ENCODE measurements around the gene SLA2.
"Not testable (repeated sequence)": the region's sequence is repeated elsewhere in the genome, so short reads cannot be mapped to it uniquely, and the experiment has no call there.

The SLA2 gene

GRCh38 chr20:36644032-36644705 lies 1.8 kb downstream of the SLA2 start:
- Mint-ChIP-seq H3K9me3 (no peaks in the 10 kb centered on the region), H3K27ac (no peak overlapping the region), H3K4me3 (no peak overlapping the region), H3K4me1 (no peaks in the 10 kb centered on the region), H3K27me3 (ENCODE audit: low read depth) (no peaks in the 10 kb centered on the region), H3K36me3 (ENCODE audit: low read depth) (no peaks in the 10 kb centered on the region)
- TF ChIP-seq CTCF (IDR thresholded peaks at IDR 0.05; ENCODE audit: unreplicated experiment in 3 of 3) = no peak

- Mint-ChIP-seq H3K27me3 (ENCODE audit: low read depth) (no peaks in the 10 kb centered on the region), H3K36me3 (ENCODE audit: low read depth) (no peaks in the 10 kb centered on the region), H3K4me1 (no peaks in the 10 kb centered on the region), H3K9me3 (no peaks in the 10 kb centered on the region), H3K4me3 (no peak overlapping the region), H3K27ac (no peak overlapping the region)
- TF ChIP-seq CTCF (IDR thresholded peaks at IDR 0.05; ENCODE audit: unreplicated experiment in 3 of 3) = no peak
These were observed 3.9 kb downstream of the SLA2 start for GRCh38 chr20:36642136-36642535.

GRCh38 chr20:36641506-36641843 lies 4.5 kb downstream of the SLA2 start:
- Mint-ChIP-seq H3K4me1 (no peaks in the 10 kb centered on the region), H3K4me3 (no peak overlapping the region), H3K27ac (no peak overlapping the region), H3K9me3 (no peaks in the 10 kb centered on the region), H3K27me3 (ENCODE audit: low read depth) (no peaks in the 10 kb centered on the region), H3K36me3 (ENCODE audit: low read depth) (no peaks in the 10 kb centered on the region)
- no peak for TF ChIP-seq CTCF (IDR thresholded peaks at IDR 0.05; ENCODE audit: unreplicated experiment in 3 of 3)

GRCh38 chr20:36638876-36639400 lies 7.1 kb downstream of the SLA2 start:
- not testable (repeated sequence) for H3K4me3 Mint-ChIP-seq; H3K27me3 Mint-ChIP-seq (ENCODE audit: low read depth)

GRCh38 chr20:36634342-36634741 lies 11.7 kb downstream of the SLA2 start:
- Mint-ChIP-seq H3K27me3 (ENCODE audit: low read depth) (peaks cover 3% of the 10 kb centered on the region), H3K36me3 (ENCODE audit: low read depth) (no peaks in the 10 kb centered on the region), H3K4me3 (no peak overlapping the region), H3K9me3 (no peaks in the 10 kb centered on the region), H3K4me1 (no peaks in the 10 kb centered on the region), H3K27ac (no peak overlapping the region)
- TF ChIP-seq CTCF (IDR thresholded peaks at IDR 0.05; ENCODE audit: unreplicated experiment in 3 of 3) = no peak

More at GRCh38 chr20:36638876-36639400, 7.1 kb downstream of the SLA2 start:
- not testable (repeated sequence) for H3K36me3 Mint-ChIP-seq (ENCODE audit: low read depth); H3K4me1 Mint-ChIP-seq; H3K9me3 Mint-ChIP-seq; H3K27ac Mint-ChIP-seq

- H3K9me3 Mint-ChIP-seq = no peaks in the 10 kb centered on the region
- no peak for TF ChIP-seq CTCF (IDR thresholded peaks at IDR 0.05; ENCODE audit: unreplicated experiment in 3 of 3)
- no peaks in the 10 kb centered on the region for H3K4me1 Mint-ChIP-seq
- H3K27ac Mint-ChIP-seq = no peak overlapping the region
- peaks cover 3% of the 10 kb centered on the region for H3K27me3 Mint-ChIP-seq (ENCODE audit: low read depth)
- no peaks in the 10 kb centered on the region for H3K36me3 Mint-ChIP-seq (ENCODE audit: low read depth)
- H3K4me3 Mint-ChIP-seq = no peak overlapping the region
These were observed 12.7 kb downstream of the SLA2 start for GRCh38 chr20:36633285-36633772.

Data from nephron (organoid).